SK-N-SH (cell line): ENCODE measurements around the gene TXNL4B. TPM values are rescaled to one million over a fixed set of nuclear protein-coding genes. Genes with fewer than 3 reads are reported as not detected.

Experiments
- CTCF ChIA-PET: fragments of 300-600, 350-600 bp; formaldehyde crosslinking; extraction: SDS; loops from one replicate; lab custom pipeline; 2021; lab: Yijun Ruan, JAX
- POLR2A ChIA-PET: fragments of 350-600 bp; sonication (Branson Sonifier 250); formaldehyde crosslinking; extraction: SDS; loops from one replicate; lab custom pipeline; 2020; ENCODE audit warnings: antibody characterized with exemption, inconsistent platforms; lab: Yijun Ruan, JAX
- DNase-seq: peaks from one replicate; pipeline ENCODE4 v3.0.0; 2012
- H2AFZ ChIP-seq: fragments of 200-600 bp; sonication (generic); 2 replicates; pipeline ENCODE4 v1.8.1; 2016; ENCODE audit warnings: antibody characterized with exemption, mild to moderate bottlenecking, low read depth
- H3F3A ChIP-seq: fragments of 200-600 bp; sonication (generic); replicated peaks from 2 replicates; pipeline ENCODE3; 2016; ENCODE audit warnings: antibody characterized with exemption, mild to moderate bottlenecking; ENCODE audit not compliant: insufficient read depth
- H3K27ac ChIP-seq, 2 experiments: fragments of 200-500 bp in 1 of 2; fragments of 200-600 bp in 1 of 2; sonication (Bioruptor generic) in 1 of 2; sonication (generic), shearing (Covaris generic) in 1 of 2; 2 replicates each; pipeline versions ENCODE4 v1.5.1 to v1.6.1; 2014 to 2016; ENCODE audit warnings: low read depth in 2 of 2, inconsistent platforms in 1 of 2, low read length in 1 of 2, mild to moderate bottlenecking in 1 of 2, mixed read lengths in 1 of 2
- H3K27me3 ChIP-seq: fragments of 200-600 bp; sonication (generic), shearing (Covaris generic); 2 replicates; pipeline ENCODE4 v1.6.1; 2016; ENCODE audit warnings: mixed run types; ENCODE audit not compliant: insufficient read depth
- H3K36me3 ChIP-seq, 2 experiments: fragments of 200-500 bp in 1 of 2; fragments of 200-600 bp in 1 of 2; sonication (Bioruptor generic) in 1 of 2; sonication (generic) in 1 of 2; replicated peaks in 1 of 2; 2 replicates each; pipeline versions ENCODE3 to v1.5.1; 2014 to 2016; ENCODE audit warnings: low read length in 1 of 2, mild to moderate bottlenecking in 1 of 2; ENCODE audit not compliant: insufficient read depth in 2 of 2, control insufficient read depth in 1 of 2
- H3K4me1 ChIP-seq, 2 experiments: fragments of 200-500 bp in 1 of 2; fragments of 200-600 bp in 1 of 2; sonication (Bioruptor generic) in 1 of 2; sonication (generic), shearing (Covaris generic) in 1 of 2; 2 replicates each; pipeline versions ENCODE4 v1.5.1 to v1.6.1; 2014 to 2016; ENCODE audit warnings: low read depth in 1 of 2, low read length in 1 of 2, mixed run types in 1 of 2; ENCODE audit not compliant: insufficient read depth in 2 of 2, control insufficient read depth in 1 of 2
- H3K4me2 ChIP-seq: fragments of 200-600 bp; sonication (generic), shearing (Covaris generic); 2 replicates; pipeline ENCODE4 v1.6.1; 2017; ENCODE audit warnings: mixed run types
- H3K4me3 ChIP-seq, 2 experiments: fragments of 200-500 bp in 1 of 2; fragments of 200-600 bp in 1 of 2; sonication (Bioruptor generic) in 1 of 2; sonication (generic), shearing (Covaris generic) in 1 of 2; 2 replicates each; pipeline versions ENCODE4 v1.5.1 to v1.8.1; 2014 to 2016; ENCODE audit warnings: low read depth in 2 of 2, inconsistent platforms in 1 of 2, low read length in 1 of 2, mild to moderate bottlenecking in 1 of 2, mixed read lengths in 1 of 2, moderate library complexity in 1 of 2
- H3K79me2 ChIP-seq: fragments of 200-600 bp; sonication (generic); 2 replicates; pipeline ENCODE4 v1.8.1; 2017; ENCODE audit warnings: mild to moderate bottlenecking; ENCODE audit not compliant: insufficient read depth
- H3K9ac ChIP-seq: fragments of 200-600 bp; sonication (generic); 2 replicates; pipeline ENCODE4 v1.6.1; 2017; ENCODE audit warnings: mixed run types
- H3K9me2 ChIP-seq: fragments of 200-600 bp; sonication (generic); 2 replicates; pipeline ENCODE4 v1.6.1; 2017; ENCODE audit warnings: mixed run types
- H3K9me3 ChIP-seq: fragments of 200-600 bp; sonication (generic); 2 replicates; pipeline ENCODE4 v1.6.1; 2017; ENCODE audit warnings: mixed run types, mild to moderate bottlenecking, moderate library complexity
- H4K20me1 ChIP-seq: fragments of 200-600 bp; sonication (generic); 2 replicates; pipeline ENCODE4 v1.6.1; 2017; ENCODE audit warnings: mild to moderate bottlenecking, mixed run types; ENCODE audit not compliant: insufficient read depth
- CHD2 ChIP-seq: fragments of 150-350 bp; IDR thresholded peaks from 2 replicates; pipeline ENCODE4 v1.6.1; 2018; ENCODE audit warnings: low read length; ENCODE audit not compliant: partially characterized antibody
- CTCF ChIP-seq: fragments of 200-600 bp; sonication (generic); IDR thresholded peaks from 2 replicates; pipeline ENCODE4 v1.6.1; 2017; ENCODE audit warnings: antibody characterized with exemption, mild to moderate bottlenecking, moderate library complexity
- FOSL2 ChIP-seq: IDR thresholded peaks from 2 replicates; pipeline ENCODE4 v1.4.0; 2012; ENCODE audit warnings: low read depth, mild to moderate bottlenecking, moderate library complexity, borderline replicate concordance
- FOXM1 ChIP-seq: IDR thresholded peaks from 2 replicates; pipeline ENCODE4 v1.4.0; 2012; ENCODE audit warnings: low read depth, mild to moderate bottlenecking
- GABPA ChIP-seq: IDR thresholded peaks from 2 replicates; pipeline ENCODE4 v1.4.0; 2012; ENCODE audit warnings: low read depth, mild to moderate bottlenecking
- MAX ChIP-seq: IDR thresholded peaks from 2 replicates; pipeline ENCODE4 v1.4.0; 2012; ENCODE audit warnings: low read depth
- REST ChIP-seq: IDR thresholded peaks from 2 replicates; pipeline ENCODE4 v1.6.1; 2012; ENCODE audit warnings: mild to moderate bottlenecking, low read depth, low read length, moderate library complexity
- RFX5 ChIP-seq: IDR thresholded peaks from 2 replicates; pipeline ENCODE4 v1.6.1; 2012; ENCODE audit warnings: mild to moderate bottlenecking, improper control_type of control experiment, low read length
- USF2 ChIP-seq: fragments of 150-350 bp; IDR thresholded peaks from 2 replicates; pipeline ENCODE4 v1.6.1; 2017; ENCODE audit warnings: antibody characterized with exemption, low read length, low read depth, borderline replicate concordance
- WGBS: methylation state at CpG from one replicate; pipeline ENCODE4 v1.1.6; 2017; ENCODE audit warnings: low lambda C conversion rate; 5-methylcytosine and 5-hydroxymethylcytosine counted together
- polyA plus RNA-seq, 3 experiments: library from polyadenylated mRNA; depleted of rRNA; stranded (reverse); fragments of >200 nt; gene quantifications; 2 replicates each; pipeline ENCODE4 v1.2.3, GENCODE V29; 2012
- TF ChIP-seq, protein P1 (sequence below): IDR thresholded peaks from 2 replicates; pipeline ENCODE4; 2012
- TF ChIP-seq, protein P2 (sequence below): IDR thresholded peaks from 2 replicates; pipeline ENCODE4 v1.4.0; 2012; ENCODE audit warnings: low read depth, borderline replicate concordance

The TXNL4B gene
- polyA plus RNA-seq, 1 of the 3 experiments (the other 2 are of a cell fraction), result 8.9 TPM

- Histone ChIP-seq H3K36me3 (peaks cover 20 to 78% of the 10 kb centered on the region in 2 experiments), H3K9me3 (no peaks in the 10 kb centered on the region)
- no peak for TF ChIP-seq FOXM1
- TF ChIP-seq, protein P1, sequence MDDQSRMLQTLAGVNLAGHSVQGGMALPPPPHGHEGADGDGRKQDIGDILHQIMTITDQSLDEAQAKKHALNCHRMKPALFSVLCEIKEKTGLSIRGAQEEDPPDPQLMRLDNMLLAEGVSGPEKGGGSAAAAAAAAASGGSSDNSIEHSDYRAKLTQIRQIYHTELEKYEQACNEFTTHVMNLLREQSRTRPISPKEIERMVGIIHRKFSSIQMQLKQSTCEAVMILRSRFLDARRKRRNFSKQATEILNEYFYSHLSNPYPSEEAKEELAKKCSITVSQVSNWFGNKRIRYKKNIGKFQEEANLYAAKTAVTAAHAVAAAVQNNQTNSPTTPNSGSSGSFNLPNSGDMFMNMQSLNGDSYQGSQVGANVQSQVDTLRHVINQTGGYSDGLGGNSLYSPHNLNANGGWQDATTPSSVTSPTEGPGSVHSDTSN, result no peak
- TF ChIP-seq GABPA, result no peak
- TF ChIP-seq FOSL2, result no peak
- TF ChIP-seq CHD2, result no peak
- no peak for TF ChIP-seq RFX5
- no peak for TF ChIP-seq REST
- TF ChIP-seq USF2, result no peak
- TF ChIP-seq, protein P2, sequence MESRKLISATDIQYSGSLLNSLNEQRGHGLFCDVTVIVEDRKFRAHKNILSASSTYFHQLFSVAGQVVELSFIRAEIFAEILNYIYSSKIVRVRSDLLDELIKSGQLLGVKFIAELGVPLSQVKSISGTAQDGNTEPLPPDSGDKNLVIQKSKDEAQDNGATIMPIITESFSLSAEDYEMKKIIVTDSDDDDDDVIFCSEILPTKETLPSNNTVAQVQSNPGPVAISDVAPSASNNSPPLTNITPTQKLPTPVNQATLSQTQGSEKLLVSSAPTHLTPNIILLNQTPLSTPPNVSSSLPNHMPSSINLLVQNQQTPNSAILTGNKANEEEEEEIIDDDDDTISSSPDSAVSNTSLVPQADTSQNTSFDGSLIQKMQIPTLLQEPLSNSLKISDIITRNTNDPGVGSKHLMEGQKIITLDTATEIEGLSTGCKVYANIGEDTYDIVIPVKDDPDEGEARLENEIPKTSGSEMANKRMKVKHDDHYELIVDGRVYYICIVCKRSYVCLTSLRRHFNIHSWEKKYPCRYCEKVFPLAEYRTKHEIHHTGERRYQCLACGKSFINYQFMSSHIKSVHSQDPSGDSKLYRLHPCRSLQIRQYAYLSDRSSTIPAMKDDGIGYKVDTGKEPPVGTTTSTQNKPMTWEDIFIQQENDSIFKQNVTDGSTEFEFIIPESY, result no peak
- TF ChIP-seq CTCF, result no peak
- TF ChIP-seq MAX, result no peak
- TF ChIP-seq, all 33 proteins: peak for 0
- Histone ChIP-seq H3K9me2 (no peaks in the 10 kb centered on the region), H3K79me2 (no peaks in the 10 kb centered on the region), H3F3A (no peaks in the 10 kb centered on the region), H3K27me3 (no peaks in the 10 kb centered on the region), H3K9ac (no peak overlapping the region), H2AFZ (no peak overlapping the region), H3K4me2 (no peak overlapping the region), H3K27ac (no peak overlapping the region), H3K4me3 (no peak overlapping the region), H3K4me1 (no peaks in the 10 kb centered on the region), H4K20me1 (no peaks in the 10 kb centered on the region)
- CTCF ChIA-PET, result no interaction called here
- 90% methylated on average over 12 of the region's 12 CpGs for WGBS
- POLR2A ChIA-PET, result no interaction called here
- no peak for DNase-seq
Measured at GRCh38 chr16:72109966-72110530, 16.6 kb upstream of the TXNL4B start.
